ENCODE measurements around the gene CGN.

CGN gene

DNA sequence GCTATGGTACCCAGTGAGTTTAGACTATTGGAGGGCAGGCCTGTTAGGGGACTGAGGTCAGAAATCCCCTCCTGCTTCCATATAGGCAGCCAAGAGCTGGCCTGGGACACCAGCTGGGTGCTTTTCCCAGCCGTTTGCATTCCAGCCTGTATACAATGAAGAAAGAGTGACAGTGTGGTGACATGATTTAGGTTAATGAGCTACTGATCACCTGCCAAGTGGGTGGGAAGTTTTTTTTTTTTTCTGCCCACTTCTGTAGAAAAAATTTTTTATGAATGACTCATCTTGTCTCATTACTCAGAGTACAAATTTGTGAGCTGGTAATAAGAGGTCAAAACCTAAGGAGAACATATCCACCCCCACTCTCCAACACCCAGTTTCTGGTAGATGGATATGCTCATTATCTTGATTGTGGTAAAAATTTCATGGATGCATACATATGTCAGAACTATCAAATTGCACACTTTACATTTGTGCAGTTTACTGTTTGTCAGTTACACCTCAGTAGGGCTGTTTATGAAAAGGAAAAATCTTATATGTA, 16.4 kb upstream of the CGN start (continued):
- TF ChIP-seq, protein P1, sequence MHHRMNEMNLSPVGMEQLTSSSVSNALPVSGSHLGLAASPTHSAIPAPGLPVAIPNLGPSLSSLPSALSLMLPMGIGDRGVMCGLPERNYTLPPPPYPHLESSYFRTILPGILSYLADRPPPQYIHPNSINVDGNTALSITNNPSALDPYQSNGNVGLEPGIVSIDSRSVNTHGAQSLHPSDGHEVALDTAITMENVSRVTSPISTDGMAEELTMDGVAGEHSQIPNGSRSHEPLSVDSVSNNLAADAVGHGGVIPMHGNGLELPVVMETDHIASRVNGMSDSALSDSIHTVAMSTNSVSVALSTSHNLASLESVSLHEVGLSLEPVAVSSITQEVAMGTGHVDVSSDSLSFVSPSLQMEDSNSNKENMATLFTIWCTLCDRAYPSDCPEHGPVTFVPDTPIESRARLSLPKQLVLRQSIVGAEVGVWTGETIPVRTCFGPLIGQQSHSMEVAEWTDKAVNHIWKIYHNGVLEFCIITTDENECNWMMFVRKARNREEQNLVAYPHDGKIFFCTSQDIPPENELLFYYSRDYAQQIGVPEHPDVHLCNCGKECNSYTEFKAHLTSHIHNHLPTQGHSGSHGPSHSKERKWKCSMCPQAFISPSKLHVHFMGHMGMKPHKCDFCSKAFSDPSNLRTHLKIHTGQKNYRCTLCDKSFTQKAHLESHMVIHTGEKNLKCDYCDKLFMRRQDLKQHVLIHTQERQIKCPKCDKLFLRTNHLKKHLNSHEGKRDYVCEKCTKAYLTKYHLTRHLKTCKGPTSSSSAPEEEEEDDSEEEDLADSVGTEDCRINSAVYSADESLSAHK (tag by site-specific recombination; IDR thresholded peaks at IDR 0.05), result peak; percentile 72
- TF ChIP-seq ZNF792 (tag by site-specific recombination; IDR thresholded peaks at IDR 0.05) (peak; percentile 85; the same call in 1 of the 2 replicates), ZNF354C (tag by site-specific recombination; IDR thresholded peaks at IDR 0.05; ENCODE audit: borderline replicate concordance, low read depth) (no peak), ZNF670 (tag by site-specific recombination; IDR thresholded peaks at IDR 0.05; ENCODE audit: low read depth) (no peak), SETDB1 (IDR thresholded peaks at IDR 0.05; ENCODE audit: insufficient read length, low read length) (no peak), ZNF214 (tag by site-specific recombination; IDR thresholded peaks at IDR 0.05; ENCODE audit: borderline replicate concordance) (no peak), MYNN (tag by site-specific recombination; IDR thresholded peaks at IDR 0.05; ENCODE audit: borderline replicate concordance) (no peak), ZNF114 (tag by site-specific recombination; IDR thresholded peaks at IDR 0.05) (no peak), ZNF768 (tag by site-specific recombination; IDR thresholded peaks at IDR 0.05) (no peak), ZNF626 (tag by site-specific recombination; IDR thresholded peaks at IDR 0.05) (no peak), ZNF843 (tag by site-specific recombination; IDR thresholded peaks at IDR 0.05) (peak; percentile 88), KLF1 (tag by site-specific recombination; IDR thresholded peaks at IDR 0.05) (peak; percentile 51; the same call in 1 of the 2 replicates), SCRT2 (tag by site-specific recombination; IDR thresholded peaks at IDR 0.05) (no peak), ZNF391 (tag by site-specific recombination; IDR thresholded peaks at IDR 0.05; ENCODE audit: borderline replicate concordance, low read depth) (peak; percentile 93; the same call in 1 of the 2 replicates), ZBTB20 (tag by site-specific recombination; IDR thresholded peaks at IDR 0.05) (no peak), OVOL3 (tag by site-specific recombination; IDR thresholded peaks at IDR 0.05) (no peak)
- TF ChIP-seq, protein P2, sequence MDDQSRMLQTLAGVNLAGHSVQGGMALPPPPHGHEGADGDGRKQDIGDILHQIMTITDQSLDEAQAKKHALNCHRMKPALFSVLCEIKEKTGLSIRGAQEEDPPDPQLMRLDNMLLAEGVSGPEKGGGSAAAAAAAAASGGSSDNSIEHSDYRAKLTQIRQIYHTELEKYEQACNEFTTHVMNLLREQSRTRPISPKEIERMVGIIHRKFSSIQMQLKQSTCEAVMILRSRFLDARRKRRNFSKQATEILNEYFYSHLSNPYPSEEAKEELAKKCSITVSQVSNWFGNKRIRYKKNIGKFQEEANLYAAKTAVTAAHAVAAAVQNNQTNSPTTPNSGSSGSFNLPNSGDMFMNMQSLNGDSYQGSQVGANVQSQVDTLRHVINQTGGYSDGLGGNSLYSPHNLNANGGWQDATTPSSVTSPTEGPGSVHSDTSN (CRISPR knock-in tag; IDR thresholded peaks at IDR 0.05), result no peak
- TF ChIP-seq, protein P3, sequence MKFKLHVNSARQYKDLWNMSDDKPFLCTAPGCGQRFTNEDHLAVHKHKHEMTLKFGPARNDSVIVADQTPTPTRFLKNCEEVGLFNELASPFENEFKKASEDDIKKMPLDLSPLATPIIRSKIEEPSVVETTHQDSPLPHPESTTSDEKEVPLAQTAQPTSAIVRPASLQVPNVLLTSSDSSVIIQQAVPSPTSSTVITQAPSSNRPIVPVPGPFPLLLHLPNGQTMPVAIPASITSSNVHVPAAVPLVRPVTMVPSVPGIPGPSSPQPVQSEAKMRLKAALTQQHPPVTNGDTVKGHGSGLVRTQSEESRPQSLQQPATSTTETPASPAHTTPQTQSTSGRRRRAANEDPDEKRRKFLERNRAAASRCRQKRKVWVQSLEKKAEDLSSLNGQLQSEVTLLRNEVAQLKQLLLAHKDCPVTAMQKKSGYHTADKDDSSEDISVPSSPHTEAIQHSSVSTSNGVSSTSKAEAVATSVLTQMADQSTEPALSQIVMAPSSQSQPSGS (tag by site-specific recombination; IDR thresholded peaks at IDR 0.05; ENCODE audit: low read depth), result peak; percentile 40; the same call in 1 of the 2 replicates
- TF ChIP-seq, protein P4, sequence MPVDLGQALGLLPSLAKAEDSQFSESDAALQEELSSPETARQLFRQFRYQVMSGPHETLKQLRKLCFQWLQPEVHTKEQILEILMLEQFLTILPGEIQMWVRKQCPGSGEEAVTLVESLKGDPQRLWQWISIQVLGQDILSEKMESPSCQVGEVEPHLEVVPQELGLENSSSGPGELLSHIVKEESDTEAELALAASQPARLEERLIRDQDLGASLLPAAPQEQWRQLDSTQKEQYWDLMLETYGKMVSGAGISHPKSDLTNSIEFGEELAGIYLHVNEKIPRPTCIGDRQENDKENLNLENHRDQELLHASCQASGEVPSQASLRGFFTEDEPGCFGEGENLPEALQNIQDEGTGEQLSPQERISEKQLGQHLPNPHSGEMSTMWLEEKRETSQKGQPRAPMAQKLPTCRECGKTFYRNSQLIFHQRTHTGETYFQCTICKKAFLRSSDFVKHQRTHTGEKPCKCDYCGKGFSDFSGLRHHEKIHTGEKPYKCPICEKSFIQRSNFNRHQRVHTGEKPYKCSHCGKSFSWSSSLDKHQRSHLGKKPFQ (tag by site-specific recombination; IDR thresholded peaks at IDR 0.05), result no peak; the same call in 1 of the 2 replicates
- TF ChIP-seq, protein P5, sequence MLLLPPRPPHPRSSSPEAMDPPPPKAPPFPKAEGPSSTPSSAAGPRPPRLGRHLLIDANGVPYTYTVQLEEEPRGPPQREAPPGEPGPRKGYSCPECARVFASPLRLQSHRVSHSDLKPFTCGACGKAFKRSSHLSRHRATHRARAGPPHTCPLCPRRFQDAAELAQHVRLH (tag by site-specific recombination; IDR thresholded peaks at IDR 0.05), result 0 out of 2 replicates have a peak, but pooled peaks have one; percentile 23
- TF ChIP-seq, protein P6, sequence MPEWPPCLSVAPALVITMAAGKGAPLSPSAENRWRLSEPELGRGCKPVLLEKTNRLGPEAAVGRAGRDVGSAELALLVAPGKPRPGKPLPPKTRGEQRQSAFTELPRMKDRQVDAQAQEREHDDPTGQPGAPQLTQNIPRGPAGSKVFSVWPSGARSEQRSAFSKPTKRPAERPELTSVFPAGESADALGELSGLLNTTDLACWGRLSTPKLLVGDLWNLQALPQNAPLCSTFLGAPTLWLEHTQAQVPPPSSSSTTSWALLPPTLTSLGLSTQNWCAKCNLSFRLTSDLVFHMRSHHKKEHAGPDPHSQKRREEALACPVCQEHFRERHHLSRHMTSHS (tag by site-specific recombination; IDR thresholded peaks at IDR 0.05), result peak; percentile 42; the same call in 1 of the 2 replicates
- TF ChIP-seq, protein P7, sequence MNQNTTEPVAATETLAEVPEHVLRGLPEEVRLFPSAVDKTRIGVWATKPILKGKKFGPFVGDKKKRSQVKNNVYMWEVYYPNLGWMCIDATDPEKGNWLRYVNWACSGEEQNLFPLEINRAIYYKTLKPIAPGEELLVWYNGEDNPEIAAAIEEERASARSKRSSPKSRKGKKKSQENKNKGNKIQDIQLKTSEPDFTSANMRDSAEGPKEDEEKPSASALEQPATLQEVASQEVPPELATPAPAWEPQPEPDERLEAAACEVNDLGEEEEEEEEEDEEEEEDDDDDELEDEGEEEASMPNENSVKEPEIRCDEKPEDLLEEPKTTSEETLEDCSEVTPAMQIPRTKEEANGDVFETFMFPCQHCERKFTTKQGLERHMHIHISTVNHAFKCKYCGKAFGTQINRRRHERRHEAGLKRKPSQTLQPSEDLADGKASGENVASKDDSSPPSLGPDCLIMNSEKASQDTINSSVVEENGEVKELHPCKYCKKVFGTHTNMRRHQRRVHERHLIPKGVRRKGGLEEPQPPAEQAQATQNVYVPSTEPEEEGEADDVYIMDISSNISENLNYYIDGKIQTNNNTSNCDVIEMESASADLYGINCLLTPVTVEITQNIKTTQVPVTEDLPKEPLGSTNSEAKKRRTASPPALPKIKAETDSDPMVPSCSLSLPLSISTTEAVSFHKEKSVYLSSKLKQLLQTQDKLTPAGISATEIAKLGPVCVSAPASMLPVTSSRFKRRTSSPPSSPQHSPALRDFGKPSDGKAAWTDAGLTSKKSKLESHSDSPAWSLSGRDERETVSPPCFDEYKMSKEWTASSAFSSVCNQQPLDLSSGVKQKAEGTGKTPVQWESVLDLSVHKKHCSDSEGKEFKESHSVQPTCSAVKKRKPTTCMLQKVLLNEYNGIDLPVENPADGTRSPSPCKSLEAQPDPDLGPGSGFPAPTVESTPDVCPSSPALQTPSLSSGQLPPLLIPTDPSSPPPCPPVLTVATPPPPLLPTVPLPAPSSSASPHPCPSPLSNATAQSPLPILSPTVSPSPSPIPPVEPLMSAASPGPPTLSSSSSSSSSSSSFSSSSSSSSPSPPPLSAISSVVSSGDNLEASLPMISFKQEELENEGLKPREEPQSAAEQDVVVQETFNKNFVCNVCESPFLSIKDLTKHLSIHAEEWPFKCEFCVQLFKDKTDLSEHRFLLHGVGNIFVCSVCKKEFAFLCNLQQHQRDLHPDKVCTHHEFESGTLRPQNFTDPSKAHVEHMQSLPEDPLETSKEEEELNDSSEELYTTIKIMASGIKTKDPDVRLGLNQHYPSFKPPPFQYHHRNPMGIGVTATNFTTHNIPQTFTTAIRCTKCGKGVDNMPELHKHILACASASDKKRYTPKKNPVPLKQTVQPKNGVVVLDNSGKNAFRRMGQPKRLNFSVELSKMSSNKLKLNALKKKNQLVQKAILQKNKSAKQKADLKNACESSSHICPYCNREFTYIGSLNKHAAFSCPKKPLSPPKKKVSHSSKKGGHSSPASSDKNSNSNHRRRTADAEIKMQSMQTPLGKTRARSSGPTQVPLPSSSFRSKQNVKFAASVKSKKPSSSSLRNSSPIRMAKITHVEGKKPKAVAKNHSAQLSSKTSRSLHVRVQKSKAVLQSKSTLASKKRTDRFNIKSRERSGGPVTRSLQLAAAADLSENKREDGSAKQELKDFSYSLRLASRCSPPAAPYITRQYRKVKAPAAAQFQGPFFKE (tag by site-specific recombination; IDR thresholded peaks at IDR 0.05; ENCODE audit: borderline replicate concordance), result no peak
- TF ChIP-seq, protein P8, sequence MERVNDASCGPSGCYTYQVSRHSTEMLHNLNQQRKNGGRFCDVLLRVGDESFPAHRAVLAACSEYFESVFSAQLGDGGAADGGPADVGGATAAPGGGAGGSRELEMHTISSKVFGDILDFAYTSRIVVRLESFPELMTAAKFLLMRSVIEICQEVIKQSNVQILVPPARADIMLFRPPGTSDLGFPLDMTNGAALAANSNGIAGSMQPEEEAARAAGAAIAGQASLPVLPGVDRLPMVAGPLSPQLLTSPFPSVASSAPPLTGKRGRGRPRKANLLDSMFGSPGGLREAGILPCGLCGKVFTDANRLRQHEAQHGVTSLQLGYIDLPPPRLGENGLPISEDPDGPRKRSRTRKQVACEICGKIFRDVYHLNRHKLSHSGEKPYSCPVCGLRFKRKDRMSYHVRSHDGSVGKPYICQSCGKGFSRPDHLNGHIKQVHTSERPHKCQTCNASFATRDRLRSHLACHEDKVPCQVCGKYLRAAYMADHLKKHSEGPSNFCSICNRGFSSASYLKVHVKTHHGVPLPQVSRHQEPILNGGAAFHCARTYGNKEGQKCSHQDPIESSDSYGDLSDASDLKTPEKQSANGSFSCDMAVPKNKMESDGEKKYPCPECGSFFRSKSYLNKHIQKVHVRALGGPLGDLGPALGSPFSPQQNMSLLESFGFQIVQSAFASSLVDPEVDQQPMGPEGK (tag by site-specific recombination; IDR thresholded peaks at IDR 0.05), result peak; percentile 92

All from HEK293 (cell line).